ENCODE measurements around the gene CAMKK1.

DNA sequence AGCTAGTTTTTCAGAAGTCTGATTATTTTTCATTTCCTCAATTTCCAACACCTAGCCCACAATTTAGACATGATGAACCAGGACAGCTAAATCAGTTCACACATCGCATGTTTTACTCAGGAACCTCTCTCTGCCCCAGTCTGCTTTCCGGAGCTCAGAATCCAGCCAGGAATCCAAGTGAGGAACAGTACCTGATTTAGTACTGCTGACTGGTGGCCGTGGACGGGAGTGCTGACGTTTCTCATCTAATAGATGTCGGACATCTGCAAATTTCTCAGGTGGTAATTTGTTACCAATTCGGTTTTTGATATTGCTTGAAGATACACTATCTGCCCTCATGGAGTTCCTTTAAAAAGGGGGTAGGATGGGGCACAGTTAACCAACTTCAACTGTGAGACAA lies 76.9 kb downstream of the CAMKK1 start:
- TF ChIP-seq CTCF (IDR thresholded peaks at IDR 0.05) (no peak), TCF12 (IDR thresholded peaks at IDR 0.05) (no peak), TEAD4 (IDR thresholded peaks at IDR 0.05; ENCODE audit: borderline replicate concordance, insufficient read depth) (no peak), ELF1 (IDR thresholded peaks at IDR 0.05) (no peak), ZBTB33 (IDR thresholded peaks at IDR 0.05; ENCODE audit: borderline replicate concordance, low read depth) (no peak)
- TF ChIP-seq, protein P1, sequence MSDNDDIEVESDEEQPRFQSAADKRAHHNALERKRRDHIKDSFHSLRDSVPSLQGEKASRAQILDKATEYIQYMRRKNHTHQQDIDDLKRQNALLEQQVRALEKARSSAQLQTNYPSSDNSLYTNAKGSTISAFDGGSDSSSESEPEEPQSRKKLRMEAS (IDR thresholded peaks at IDR 0.05; ENCODE audit: low read depth), result no peak
- TF ChIP-seq, protein P2, sequence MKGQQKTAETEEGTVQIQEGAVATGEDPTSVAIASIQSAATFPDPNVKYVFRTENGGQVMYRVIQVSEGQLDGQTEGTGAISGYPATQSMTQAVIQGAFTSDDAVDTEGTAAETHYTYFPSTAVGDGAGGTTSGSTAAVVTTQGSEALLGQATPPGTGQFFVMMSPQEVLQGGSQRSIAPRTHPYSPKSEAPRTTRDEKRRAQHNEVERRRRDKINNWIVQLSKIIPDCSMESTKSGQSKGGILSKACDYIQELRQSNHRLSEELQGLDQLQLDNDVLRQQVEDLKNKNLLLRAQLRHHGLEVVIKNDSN (IDR thresholded peaks at IDR 0.05; ENCODE audit: borderline replicate concordance, low read depth), result no peak
